ENCODE data around the gene PRKN. TPM values are rescaled to one million over a fixed set of nuclear protein-coding genes. Genes with fewer than 3 reads are reported as not detected.

PRKN gene
- total RNA-seq, 6 experiments from 2014 or later, result 0.32 TPM; not detected in 5

- Mint-ChIP-seq H3K36me3 (ENCODE audit: low read depth) (no peaks in the 10 kb centered on the region), H3K27ac (no peak overlapping the region), H3K9me3 (peaks cover 18% of the 10 kb centered on the region), H3K4me1 (ENCODE audit: low read depth) (no peaks in the 10 kb centered on the region), H3K4me3 (no peak overlapping the region), H3K27me3 (ENCODE audit: insufficient read depth) (no peaks in the 10 kb centered on the region)
- no peak for TF ChIP-seq CTCF (IDR thresholded peaks at IDR 0.05)
- no peak for DNase-seq
Observed at GRCh38 chr6:162699961-162700360, 27.6 kb downstream of the PRKN start.

- no peak overlapping the region for H3K4me3 Mint-ChIP-seq
- H3K9me3 Mint-ChIP-seq, result peaks cover 24% of the 10 kb centered on the region
- no peaks in the 10 kb centered on the region for H3K36me3 Mint-ChIP-seq (ENCODE audit: low read depth)
- DNase-seq, result no peak
- H3K4me1 Mint-ChIP-seq (ENCODE audit: low read depth), result no peaks in the 10 kb centered on the region
- no peak for TF ChIP-seq CTCF (IDR thresholded peaks at IDR 0.05)
- H3K27ac Mint-ChIP-seq, result no peak overlapping the region
- no peaks in the 10 kb centered on the region for H3K27me3 Mint-ChIP-seq (ENCODE audit: insufficient read depth)
Observed at GRCh38 chr6:162698440-162698839, 29.1 kb downstream of the PRKN start.

- Mint-ChIP-seq H3K27ac (no peak overlapping the region), H3K36me3 (ENCODE audit: low read depth) (no peaks in the 10 kb centered on the region), H3K4me3 (no peak overlapping the region), H3K9me3 (peaks cover 29% of the 10 kb centered on the region), H3K27me3 (ENCODE audit: insufficient read depth) (no peaks in the 10 kb centered on the region), H3K4me1 (ENCODE audit: low read depth) (no peaks in the 10 kb centered on the region)
- TF ChIP-seq CTCF (IDR thresholded peaks at IDR 0.05), result no peak
- no peak for DNase-seq
Observed at GRCh38 chr6:162697872-162698403, 29.6 kb downstream of the PRKN start.

- DNase-seq, result no peak
- Mint-ChIP-seq H3K27me3 (ENCODE audit: insufficient read depth) (no peaks in the 10 kb centered on the region), H3K36me3 (ENCODE audit: low read depth) (no peaks in the 10 kb centered on the region), H3K9me3 (peaks cover 46% of the 10 kb centered on the region), H3K27ac (no peak overlapping the region), H3K4me1 (ENCODE audit: low read depth) (no peaks in the 10 kb centered on the region), H3K4me3 (no peak overlapping the region)
- TF ChIP-seq CTCF (IDR thresholded peaks at IDR 0.05), result no peak
Observed at GRCh38 chr6:162690158-162690557, 37.4 kb downstream of the PRKN start.

GRCh38 chr6:162688751-162689345, 38.7 kb downstream of the PRKN start:
- no peak overlapping the region for H3K27ac Mint-ChIP-seq
- no peaks in the 10 kb centered on the region for H3K27me3 Mint-ChIP-seq (ENCODE audit: insufficient read depth)
- H3K4me3 Mint-ChIP-seq, result no peak overlapping the region
- no peak for TF ChIP-seq CTCF (IDR thresholded peaks at IDR 0.05)
- no peaks in the 10 kb centered on the region for H3K4me1 Mint-ChIP-seq (ENCODE audit: low read depth)
- DNase-seq, result no peak
- peaks cover 50% of the 10 kb centered on the region for H3K9me3 Mint-ChIP-seq
- no peaks in the 10 kb centered on the region for H3K36me3 Mint-ChIP-seq (ENCODE audit: low read depth)
